Measurements from ENCODE around the gene TRIM10. TPM values are rescaled to one million over a fixed set of nuclear protein-coding genes. Genes with fewer than 3 reads are reported as not detected.
A peak's percentile ranks its signal among the peaks of the same experiment; 100 is the strongest.

Gene TRIM10
- total RNA-seq, 1 donor = not detected

DNA sequence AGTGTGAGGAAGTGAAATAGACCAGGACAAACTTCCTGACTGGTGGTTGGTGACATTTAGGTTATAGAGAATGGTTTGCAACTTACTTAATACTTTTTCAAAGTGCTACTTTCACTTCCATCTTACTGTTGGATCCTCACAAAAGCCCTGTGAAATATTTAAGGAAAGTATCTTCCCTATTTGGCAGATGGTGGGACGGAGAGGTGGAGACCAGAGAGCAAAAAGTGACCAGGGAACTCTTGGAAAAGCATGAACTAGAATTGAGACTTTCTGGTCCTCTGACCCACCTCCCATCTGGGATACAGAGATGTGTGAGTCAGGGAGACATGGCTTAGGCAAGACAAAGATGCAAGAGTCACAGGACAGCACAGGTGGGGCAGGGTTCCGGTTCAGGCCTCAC, 3.0 kb downstream of the TRIM10 start:
- TF ChIP-seq, protein P1, sequence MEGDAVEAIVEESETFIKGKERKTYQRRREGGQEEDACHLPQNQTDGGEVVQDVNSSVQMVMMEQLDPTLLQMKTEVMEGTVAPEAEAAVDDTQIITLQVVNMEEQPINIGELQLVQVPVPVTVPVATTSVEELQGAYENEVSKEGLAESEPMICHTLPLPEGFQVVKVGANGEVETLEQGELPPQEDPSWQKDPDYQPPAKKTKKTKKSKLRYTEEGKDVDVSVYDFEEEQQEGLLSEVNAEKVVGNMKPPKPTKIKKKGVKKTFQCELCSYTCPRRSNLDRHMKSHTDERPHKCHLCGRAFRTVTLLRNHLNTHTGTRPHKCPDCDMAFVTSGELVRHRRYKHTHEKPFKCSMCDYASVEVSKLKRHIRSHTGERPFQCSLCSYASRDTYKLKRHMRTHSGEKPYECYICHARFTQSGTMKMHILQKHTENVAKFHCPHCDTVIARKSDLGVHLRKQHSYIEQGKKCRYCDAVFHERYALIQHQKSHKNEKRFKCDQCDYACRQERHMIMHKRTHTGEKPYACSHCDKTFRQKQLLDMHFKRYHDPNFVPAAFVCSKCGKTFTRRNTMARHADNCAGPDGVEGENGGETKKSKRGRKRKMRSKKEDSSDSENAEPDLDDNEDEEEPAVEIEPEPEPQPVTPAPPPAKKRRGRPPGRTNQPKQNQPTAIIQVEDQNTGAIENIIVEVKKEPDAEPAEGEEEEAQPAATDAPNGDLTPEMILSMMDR (IDR thresholded peaks at IDR 0.05; ENCODE audit: insufficient read depth, low read depth, low read length) = no peak
- no peak for DNase-seq (ENCODE audit: low read depth)
- no peak overlapping the region for H3K4me3 ChIP-seq (ENCODE audit: low read depth, low read length)

DNA sequence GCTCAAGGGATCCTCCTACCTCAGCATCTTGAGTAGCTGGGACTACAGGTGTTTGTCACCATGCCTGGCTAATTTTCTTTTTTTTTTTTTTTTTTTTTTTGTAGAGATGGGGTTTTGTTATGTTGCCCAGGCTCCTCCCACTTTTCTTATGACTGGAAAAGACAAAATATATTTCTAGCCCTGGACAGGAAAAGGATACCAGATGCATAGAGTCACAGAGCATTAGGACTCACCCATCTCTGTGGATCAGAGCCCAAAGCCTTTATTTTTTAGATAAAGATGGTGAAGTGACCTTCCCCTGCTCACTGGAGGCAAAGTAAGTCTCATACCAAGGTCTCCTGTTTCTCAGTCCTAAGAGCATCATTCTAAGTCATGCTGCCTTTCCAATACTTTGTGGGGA, 3.4 kb downstream of the TRIM10 start:
- DNase-seq (ENCODE audit: low read depth) = no peak
- TF ChIP-seq, protein P1 (IDR thresholded peaks at IDR 0.05; ENCODE audit: insufficient read depth, low read depth, low read length) = no peak
- H3K4me3 ChIP-seq (ENCODE audit: low read depth, low read length) = no peak overlapping the region

DNA sequence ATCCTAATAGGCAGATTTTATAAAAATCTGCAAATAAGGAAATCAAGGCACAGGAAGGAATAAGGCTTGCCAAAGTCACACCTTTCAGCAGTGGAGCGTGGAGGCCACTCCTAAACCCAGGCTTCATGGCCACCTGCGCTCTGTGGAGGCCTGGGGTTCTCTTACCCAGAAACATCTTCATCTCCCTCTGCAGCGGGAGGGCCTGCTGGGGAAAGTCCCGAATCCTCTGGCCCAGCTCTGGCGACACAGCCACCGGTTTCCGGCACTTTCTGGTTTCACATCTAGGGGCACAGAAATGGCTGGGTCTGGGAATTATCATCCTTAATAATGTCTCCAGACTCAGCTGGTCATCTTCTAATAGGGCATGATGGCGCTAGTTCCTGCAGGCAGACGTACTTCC, 4.2 kb downstream of the TRIM10 start:
- H3K4me3 ChIP-seq (ENCODE audit: low read depth, low read length) = no peak overlapping the region
- DNase-seq (ENCODE audit: low read depth) = no peak
- TF ChIP-seq, protein P1 (IDR thresholded peaks at IDR 0.05; ENCODE audit: insufficient read depth, low read depth, low read length) = no peak

DNA sequence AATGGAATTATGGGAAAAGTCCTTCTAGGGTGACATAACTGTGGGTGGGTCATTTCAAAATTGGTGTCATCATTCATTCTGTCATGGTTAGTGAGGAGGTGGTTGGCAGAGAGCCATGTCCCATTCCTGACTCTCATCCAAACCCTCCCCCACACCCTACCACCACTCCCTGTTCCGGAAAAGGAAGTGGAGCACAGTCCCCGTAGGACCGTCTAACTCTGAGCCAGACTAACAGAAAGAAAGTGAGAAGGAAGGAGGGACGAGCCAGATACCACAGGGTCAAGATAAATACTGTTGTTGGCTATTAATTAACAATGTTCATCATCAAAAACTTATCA, 4.8 kb downstream of the TRIM10 start:
- no peak overlapping the region for H3K4me3 ChIP-seq (ENCODE audit: low read depth, low read length)
- DNase-seq (ENCODE audit: low read depth) = peak; percentile 11
- TF ChIP-seq, protein P1 (IDR thresholded peaks at IDR 0.05; ENCODE audit: insufficient read depth, low read depth, low read length) = no peak

DNA sequence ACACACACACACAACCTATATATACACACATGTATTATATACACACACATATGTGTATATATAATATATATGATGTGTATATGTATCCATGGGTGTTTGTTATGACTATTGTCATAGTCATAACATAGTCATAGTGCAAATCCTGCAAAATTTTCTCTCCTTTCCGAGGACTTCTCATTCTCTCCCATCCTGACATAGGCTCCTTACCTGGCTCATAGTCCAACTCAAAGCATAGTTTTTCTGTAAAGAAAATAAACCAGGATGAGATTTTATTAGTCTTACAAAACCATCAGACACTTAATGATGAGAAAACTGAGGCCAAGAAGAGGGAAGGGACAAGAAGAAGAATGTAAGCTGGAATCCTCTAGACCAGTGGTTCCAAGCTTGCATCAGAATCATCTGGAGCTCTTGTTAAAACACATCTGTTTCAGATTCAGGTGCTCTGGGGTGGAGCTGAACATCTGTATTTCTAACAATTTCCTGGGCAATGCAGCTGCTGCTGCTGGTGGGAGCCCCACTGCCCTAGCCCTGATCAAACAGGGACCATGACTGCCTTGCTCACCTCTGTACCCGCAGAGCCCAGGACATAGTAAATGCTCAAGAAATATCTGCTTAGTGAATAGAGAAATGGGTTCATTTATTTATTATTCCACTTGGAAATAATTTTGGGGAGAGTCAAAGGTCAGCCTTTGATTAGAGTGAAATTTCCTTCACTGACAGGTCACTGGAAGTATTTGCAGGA, 5.3 kb downstream of the TRIM10 start:
- peak; percentile 14 for DNase-seq (ENCODE audit: low read depth)
- no peak overlapping the region for H3K4me3 ChIP-seq (ENCODE audit: low read depth, low read length)
- TF ChIP-seq, protein P1 (IDR thresholded peaks at IDR 0.05; ENCODE audit: insufficient read depth, low read depth, low read length) = no peak

DNA sequence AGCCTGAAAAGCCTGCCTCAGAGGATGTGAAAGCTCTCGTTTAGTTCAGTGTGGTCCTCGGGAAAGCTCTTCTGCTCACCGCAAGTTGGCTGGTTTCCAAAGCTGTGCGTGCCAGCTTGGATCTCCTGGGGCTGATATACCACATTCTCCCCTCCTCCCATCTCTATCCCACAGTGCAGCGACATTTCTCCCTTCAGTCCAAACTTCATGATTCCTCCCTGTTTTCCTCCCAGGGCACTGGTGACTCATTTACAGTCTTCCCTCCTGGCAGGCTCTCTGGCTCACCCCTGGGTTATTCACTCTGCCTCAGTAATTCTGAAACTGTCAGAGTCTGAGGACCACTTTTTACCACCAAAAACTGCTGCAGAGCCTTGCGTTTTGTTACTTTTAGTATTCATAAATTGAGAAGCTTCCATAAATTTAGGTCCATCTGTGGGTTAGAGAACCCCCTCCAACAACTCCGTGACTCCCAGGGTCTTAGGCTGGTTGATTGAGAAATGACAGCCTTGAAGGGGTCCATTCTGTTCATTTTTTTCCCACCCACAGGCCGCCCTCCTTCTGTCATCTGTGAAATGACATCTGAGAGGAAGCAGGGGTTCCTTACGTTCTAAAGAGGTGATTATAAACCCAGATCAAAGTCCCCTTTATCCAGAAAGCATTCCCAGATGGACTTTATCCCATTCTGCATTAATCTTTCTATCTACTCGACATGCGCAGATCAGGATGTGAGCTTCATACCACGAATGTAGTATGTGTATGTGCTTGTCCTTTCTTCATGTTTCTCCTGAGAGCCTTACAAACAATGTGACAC, 6.1 kb downstream of the TRIM10 start:
- DNase-seq (ENCODE audit: low read depth) = peak; percentile 37
- TF ChIP-seq, protein P1 (IDR thresholded peaks at IDR 0.05; ENCODE audit: insufficient read depth, low read depth, low read length) = no peak
- no peak overlapping the region for H3K4me3 ChIP-seq (ENCODE audit: low read depth, low read length)
